SH-SY5Y (cell line): ENCODE measurements around the gene ZP2.

Experiments used
- GATA2 ChIP-seq: IDR thresholded peaks from 2 replicates; pipeline ENCODE4 v1.6.1; 2011; ENCODE audit warnings: mild to moderate bottlenecking, low read depth, low read length
- GATA3 ChIP-seq: IDR thresholded peaks from 2 replicates; pipeline ENCODE4 v1.6.1; 2011; ENCODE audit warnings: low read depth, mild to moderate bottlenecking, low read length, moderate library complexity

ZP2 gene

GRCh38 chr16:21224800-21225199, 13.4 kb upstream of the ZP2 start:
- TF ChIP-seq GATA3 (no peak), GATA2 (no peak)

GRCh38 chr16:21223787-21224186, 12.4 kb upstream of the ZP2 start:
- TF ChIP-seq GATA2 (no peak), GATA3 (no peak)

- no peak for TF ChIP-seq GATA2
- no peak for TF ChIP-seq GATA3
These were observed 11.3 kb upstream of the ZP2 start for GRCh38 chr16:21222495-21223337.

- TF ChIP-seq GATA2 (no peak), GATA3 (no peak)
These were observed 8.2 kb upstream of the ZP2 start for GRCh38 chr16:21219551-21219950.

GRCh38 chr16:21218153-21218552, 6.8 kb upstream of the ZP2 start:
- TF ChIP-seq GATA2 (no peak), GATA3 (no peak)

- no peak for TF ChIP-seq GATA3
- no peak for TF ChIP-seq GATA2
These were observed 5.7 kb upstream of the ZP2 start for GRCh38 chr16:21217121-21217520.

- no peak for TF ChIP-seq GATA3
- TF ChIP-seq GATA2, result no peak
These were observed 2.7 kb upstream of the ZP2 start for GRCh38 chr16:21214086-21214485.

- TF ChIP-seq GATA3, result no peak
- TF ChIP-seq GATA2, result no peak
These were observed 2.7 kb downstream of the ZP2 start for GRCh38 chr16:21208446-21209230.

- TF ChIP-seq GATA2 (no peak), GATA3 (no peak)
These were observed 4.8 kb downstream of the ZP2 start for GRCh38 chr16:21206550-21206949.

- TF ChIP-seq GATA2, result no peak
- no peak for TF ChIP-seq GATA3
These were observed 6.1 kb downstream of the ZP2 start for GRCh38 chr16:21205303-21205702.

- TF ChIP-seq GATA3 (no peak), GATA2 (peak; percentile 48)
These were observed 8.1 kb downstream of the ZP2 start for GRCh38 chr16:21203155-21203797.

GRCh38 chr16:21199607-21200218, 11.7 kb downstream of the ZP2 start:
- no peak for TF ChIP-seq GATA3
- TF ChIP-seq GATA2, result peak; percentile 65; the same call in 1 of the 2 replicates

- TF ChIP-seq GATA3, result no peak
- no peak for TF ChIP-seq GATA2
These were observed 13.8 kb downstream of the ZP2 start for GRCh38 chr16:21197621-21198020.

- TF ChIP-seq GATA2 (no peak), GATA3 (no peak)
These were observed 14.3 kb downstream of the ZP2 start for GRCh38 chr16:21197112-21197511.
